ENCODE results near the gene NID1.
"Not testable (repeated sequence)": the region's sequence is repeated elsewhere in the genome, so short reads cannot be mapped to it uniquely, and the experiment has no call there.

Gene NID1

GRCh38 chr1:235931171-235931738 lies 133.6 kb downstream of the NID1 start:
- DNase-seq = no peak

- no peak for DNase-seq
These were observed 134.3 kb downstream of the NID1 start for GRCh38 chr1:235930543-235930942.

GRCh38 chr1:235929216-235929615 lies 135.7 kb downstream of the NID1 start:
- DNase-seq = no peak

- DNase-seq = no peak
These were observed 136.7 kb downstream of the NID1 start for GRCh38 chr1:235928197-235928596.

- DNase-seq = not testable (repeated sequence)
These were observed 137.3 kb downstream of the NID1 start for GRCh38 chr1:235927551-235927950.
